ENCODE data around the gene KRT31.

DNA sequence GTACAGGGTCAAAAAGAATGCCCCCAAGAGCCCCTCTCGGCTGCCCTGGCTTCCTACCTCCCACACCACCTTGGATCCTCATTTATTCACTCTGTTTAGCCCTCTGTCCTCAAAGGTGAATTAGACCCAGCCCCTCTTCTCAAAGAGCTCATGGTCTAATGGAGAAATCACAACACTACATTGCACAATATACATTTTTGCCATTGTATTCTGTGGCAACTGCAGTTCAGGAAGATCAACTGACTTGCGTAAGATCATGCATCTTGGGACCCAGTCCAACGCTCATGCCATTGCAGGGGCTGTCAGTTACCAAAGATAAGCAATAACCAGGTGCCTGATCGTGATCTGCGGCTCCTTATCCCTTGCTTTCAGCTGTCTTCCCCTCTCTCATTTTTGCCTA lies 42.0 kb upstream of the KRT31 start:
- no peak for TF ChIP-seq CTCF (IDR thresholded peaks at IDR 0.05)
- TF ChIP-seq EZH2 (IDR thresholded peaks at IDR 0.05; ENCODE audit: borderline replicate concordance, insufficient read depth, low read depth, low read length, poor library complexity, severe bottlenecking): no peak

Data from B cell (primary cell).